NCI-H748 (cell line): Measurements from ENCODE around the gene AASS.

Experiments used
- DNase-seq: peaks from one replicate; lab custom pipeline; 2025; ENCODE audit not compliant: unreplicated experiment; lab: John Stamatoyannopoulos, UW

The AASS gene

DNA sequence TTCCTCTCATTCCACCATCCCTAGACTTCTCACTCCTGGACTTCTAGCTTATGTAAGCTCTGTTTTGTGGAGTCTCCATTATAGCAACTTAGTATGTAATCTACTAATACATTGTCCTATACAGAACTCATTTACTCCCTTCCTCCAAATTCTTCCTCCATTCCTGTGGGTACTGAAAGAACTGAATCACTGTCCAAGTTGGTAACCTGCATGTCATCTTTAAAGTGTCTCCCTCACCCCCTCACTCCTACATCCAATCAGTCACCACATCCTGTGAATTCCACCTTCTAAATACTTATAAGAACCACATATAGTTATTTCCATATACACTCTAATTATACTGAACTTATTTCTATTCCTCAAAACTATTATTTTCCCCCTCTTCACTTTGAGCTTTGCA, 20.3 kb downstream of the AASS start:
- no peak for DNase-seq

DNA sequence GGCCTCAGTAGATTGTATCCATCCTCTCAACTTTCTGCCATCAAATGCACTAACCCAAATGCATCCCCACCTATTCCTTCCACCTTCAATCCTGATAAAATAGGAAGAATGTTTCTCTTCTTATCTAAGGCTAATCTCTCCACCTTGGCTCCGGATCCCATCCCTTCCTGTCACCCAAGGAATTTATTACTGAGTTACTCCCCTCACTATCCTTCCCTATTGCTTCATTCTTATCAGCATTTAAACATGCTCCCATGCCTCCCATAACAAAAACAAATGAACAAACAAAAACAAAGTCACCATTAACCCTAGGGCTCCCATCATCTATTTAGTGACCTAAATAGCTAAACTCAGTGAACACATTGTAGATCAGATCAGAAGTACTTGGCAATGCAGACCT, 25.3 kb downstream of the AASS start:
- DNase-seq: no peak

DNA sequence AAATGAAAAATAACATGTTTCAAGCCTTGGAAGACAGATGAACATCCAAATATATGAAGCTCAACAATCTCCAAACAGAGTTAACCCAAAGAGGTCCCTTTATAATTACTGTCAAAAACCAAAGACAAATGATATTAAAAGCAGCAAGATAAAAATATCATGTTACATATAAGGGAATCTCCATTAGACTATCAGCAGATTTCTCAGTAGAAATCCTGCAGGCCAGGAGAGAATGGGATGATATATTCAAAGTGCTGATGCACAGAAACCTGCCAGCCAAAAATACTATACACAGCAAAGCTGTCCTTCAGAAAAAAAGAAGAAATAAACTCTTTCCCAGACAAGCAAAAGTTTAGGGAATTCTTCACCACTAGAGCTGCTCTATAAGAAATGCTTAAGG, 41.0 kb downstream of the AASS start:
- DNase-seq: no peak

DNA sequence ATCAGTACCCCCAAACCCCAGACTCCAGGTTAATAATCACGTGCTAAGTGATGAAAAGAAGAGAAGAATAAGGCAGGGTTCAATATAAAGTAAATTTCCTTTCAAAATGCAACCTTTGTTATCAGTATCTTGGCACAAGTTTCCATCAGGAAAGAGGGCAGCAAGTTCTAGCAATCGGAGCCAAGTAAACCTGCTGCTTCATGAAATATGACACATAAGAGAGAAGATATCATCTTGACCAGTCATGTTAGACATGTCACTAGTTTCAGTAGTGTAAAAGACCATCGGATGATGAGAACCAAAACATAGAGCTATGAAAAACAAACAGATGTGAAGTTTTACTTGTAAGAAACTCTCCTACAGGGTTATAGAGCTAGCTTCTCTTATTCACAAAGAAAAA, 44.0 kb downstream of the AASS start:
- DNase-seq: no peak

DNA sequence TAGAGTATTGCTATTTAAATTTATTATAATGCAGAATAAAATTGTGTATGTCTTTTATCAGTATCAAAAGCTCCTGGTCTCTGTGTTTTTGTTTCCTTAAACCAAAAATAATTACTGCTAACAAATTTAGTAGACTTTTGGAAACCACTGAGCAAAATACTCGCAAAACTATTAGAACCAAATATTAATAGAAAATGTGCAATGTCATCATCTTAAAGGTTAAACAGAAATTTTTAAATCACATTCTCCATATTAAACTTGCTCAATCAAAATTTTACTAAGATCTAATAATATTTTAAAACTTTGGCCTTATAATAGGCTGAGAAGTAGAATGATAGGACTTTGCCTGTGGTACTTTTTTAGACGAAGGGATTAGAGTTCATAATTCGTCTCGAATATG, 48.4 kb downstream of the AASS start:
- no peak for DNase-seq

- no peak for DNase-seq
Measured at GRCh38 chr7:122094549-122094948, 49.5 kb downstream of the AASS start.

DNA sequence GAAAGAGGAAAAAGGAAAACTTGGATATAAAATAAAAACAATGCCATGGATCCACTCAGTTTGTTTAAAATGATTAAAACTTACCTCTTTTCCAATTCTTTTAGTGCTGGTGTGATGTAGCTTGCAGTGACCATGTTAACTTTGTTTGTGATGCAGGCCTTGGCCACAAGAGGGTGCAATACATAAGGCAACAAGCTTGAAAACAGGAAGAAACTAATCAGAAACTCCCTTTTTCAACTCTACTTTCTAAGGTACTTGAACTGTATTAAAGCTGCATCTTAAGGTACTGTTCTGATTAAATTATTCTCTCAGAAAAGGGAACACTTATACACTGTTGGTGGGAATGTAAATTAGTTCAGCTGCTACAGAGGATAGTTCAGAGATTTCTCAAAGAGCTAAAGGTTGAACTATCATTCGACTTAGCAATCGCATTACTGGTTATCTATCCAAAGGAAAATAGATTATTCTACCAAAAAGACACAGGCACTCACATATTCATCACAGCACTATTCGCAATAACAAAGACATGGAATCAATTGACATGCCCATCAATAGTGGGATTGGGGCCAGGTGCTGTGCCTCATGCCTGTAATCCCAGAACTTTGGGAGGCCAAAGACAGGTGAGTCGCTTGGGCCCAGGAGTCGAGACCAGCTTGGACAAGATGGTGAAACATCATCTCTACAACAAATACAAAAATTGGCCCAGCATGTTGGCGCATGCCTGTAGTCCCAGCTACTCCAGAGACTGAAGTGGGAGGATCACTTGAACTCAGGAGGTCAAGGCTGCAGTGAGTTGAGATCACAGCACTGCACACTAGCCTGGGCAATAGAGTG, 50.9 kb downstream of the AASS start:
- DNase-seq: peak; percentile 66

- no peak for DNase-seq
Measured at GRCh38 chr7:122082670-122083069, 61.4 kb downstream of the AASS start.

- no peak for DNase-seq
Measured at GRCh38 chr7:122082160-122082559, 61.9 kb downstream of the AASS start.

DNA sequence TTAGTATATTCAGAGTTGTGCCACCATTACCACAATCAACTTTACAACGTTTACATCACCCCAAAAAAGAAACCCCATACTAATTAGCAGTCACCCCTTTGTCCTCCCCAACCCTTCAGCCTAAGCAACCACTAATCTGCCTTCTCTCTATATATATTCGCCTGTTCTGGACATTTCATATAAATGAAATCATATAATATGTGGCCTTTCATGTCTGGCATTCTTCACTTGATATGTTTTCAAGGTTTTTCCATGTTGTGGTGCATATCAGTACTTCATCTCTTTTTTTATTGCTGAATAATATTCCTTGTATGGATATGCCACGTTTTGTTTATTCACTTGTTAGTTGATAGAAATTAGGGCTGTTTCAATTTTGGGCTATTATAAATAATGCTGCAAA, 70.4 kb downstream of the AASS start:
- no peak for DNase-seq

DNA sequence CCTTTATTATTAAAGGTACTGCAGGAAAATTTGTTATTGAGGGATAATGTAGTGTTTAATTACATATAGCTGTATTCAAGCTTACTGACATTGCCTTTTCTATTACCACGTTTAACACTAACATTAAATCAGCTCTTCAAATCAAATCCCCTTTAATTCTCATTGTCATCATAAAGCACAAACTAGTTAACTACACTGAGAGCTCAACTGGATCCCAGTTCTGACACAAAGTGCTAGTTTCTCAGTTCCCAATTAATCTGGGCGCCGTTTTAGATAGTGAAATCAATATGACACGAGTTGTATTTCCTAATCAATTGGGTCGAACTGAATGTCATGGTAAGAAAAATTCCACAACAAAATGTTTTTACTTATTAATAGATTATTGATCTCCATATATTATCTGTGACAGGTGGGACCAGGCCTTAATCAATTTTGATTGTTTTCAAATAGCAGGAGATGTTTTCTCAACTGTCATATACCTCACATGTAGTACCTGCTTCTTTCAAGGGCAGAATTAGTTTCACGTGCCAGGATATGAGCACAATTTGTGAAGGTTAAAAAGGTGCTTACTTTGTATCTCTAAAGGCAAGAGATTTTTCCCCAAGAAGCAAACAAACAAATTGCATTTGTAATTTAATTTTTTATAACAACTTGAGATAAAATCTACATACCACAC, 71.0 kb downstream of the AASS start:
- DNase-seq: no peak

- no peak for DNase-seq
Measured at GRCh38 chr7:122072272-122072671, 71.8 kb downstream of the AASS start.

- peak; percentile 16 for DNase-seq
Measured at GRCh38 chr7:122070834-122071233, 73.2 kb downstream of the AASS start.

- DNase-seq: no peak
Measured at GRCh38 chr7:122070062-122070461, 74.0 kb downstream of the AASS start.

DNA sequence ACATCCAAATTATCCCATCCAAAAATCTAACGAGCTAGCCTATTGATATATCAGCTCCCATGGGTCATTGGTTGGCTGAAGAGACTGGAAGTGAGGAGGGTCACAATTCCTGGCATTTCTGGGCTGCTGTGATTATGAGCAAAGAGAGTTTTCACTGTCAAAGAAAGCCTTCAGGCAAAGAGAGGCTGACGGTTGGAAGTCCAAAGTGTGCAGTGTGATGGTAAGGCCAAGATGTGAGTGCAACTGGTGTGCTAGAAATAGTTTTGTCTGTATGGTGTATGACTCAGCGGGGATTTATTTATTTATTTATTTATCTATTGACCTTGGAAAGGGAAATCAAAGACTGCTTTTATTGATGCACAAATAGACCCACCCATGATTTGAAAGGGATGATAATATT, 75.0 kb downstream of the AASS start:
- no peak for DNase-seq

DNA sequence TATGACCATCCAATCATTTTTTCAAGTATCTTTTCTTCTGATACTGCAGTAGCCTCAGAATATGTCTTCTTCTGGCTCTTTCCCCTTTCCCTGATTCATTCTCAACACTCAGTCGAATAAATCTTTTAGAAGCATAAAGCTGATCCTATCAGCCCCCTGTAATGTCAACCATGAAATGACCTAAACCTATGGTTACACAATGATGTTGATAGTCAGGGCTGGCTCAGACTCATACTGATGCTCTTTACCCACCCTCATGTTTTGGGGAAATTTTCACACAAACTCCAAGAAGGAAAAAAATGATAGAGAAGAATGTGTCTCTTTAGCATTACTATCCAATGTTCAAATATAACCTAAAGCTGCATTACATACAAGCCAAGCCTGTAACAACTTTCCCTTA, 76.0 kb downstream of the AASS start:
- no peak for DNase-seq

DNA sequence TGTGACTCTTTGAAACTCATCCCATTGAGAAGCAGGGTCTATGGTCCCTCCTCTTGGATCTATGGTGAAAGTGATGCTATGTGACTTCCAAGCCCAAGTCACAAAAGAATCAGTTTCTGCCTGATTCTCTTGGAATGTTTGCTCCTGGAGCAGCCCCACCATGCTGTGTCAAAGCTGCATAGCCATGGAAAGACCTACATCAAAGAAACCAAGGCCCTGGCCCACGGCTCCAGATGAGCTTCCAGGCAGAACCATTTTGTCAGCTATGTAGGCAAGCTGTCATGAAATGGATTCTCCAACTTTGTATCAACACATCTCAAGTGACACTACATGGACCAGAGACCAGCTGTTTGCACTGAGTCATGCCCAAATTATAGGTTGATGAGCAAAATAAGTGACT, 77.0 kb downstream of the AASS start:
- DNase-seq: no peak

- DNase-seq: no peak
Measured at GRCh38 chr7:122064971-122065370, 79.1 kb downstream of the AASS start.

DNA sequence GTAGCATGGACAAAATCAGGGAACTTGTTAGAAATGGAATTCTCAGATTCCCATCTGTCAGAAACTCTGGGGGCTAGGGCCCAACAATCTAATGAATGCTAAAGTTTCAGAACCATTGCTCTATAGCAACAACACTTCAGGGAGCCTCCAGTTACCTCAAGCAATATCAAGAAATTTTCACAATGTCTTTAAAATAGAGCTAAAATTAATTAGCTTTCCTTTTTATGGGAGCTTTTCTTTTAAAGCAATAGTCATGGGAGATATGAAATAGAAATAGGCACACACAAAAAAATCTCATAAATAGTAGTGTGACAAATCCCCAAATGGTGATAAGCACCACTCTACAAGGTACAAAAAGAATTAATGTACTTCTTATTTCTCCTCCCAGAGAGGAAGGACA, 80.9 kb downstream of the AASS start:
- DNase-seq: no peak

GRCh38 chr7:122059542-122059941, 84.5 kb downstream of the AASS start:
- no peak for DNase-seq

DNA sequence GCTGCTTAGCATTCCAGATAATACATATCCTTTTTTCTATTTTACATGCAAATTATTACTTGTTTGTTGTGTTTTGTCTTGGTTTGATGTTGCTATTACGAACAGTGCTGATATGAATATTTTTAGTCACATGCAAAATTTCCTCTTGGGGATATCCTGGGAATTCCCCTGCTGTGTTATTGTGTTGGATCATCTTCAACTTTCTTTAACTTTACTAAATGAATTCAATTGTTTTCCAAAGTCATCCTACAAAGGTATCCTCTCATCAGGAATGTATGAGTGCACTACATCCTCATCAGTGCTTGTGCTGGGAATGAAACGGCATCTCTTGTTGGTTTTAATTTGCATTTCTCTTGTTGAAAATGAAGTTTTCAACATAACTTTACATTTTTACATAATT, 87.1 kb downstream of the AASS start:
- DNase-seq: no peak

GRCh38 chr7:122055073-122055472, 89.0 kb downstream of the AASS start:
- DNase-seq: no peak

DNA sequence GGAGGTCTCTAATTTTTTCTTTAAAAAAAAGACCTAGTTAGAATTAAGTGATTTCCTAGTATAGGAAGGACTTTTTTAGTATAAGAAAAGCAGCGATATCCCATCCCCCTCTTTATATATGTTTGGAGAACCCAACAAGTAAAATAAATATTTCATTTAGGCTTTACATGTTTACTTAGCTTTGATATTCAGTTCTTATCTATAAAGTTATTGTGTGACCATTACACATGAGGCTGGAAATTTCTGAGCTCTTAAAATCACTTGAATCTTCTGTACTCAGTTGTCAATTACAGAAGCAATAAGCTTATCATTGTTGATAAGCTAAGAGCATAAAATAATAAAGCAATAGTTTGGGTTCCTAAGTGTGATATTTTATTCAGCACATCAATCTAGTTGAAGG, 89.7 kb downstream of the AASS start:
- DNase-seq: no peak
